Endothelial cell of umbilical vein (primary cell): Measurements from ENCODE around the gene CAMTA1. TPM values are rescaled to one million over a fixed set of nuclear protein-coding genes. Genes with fewer than 3 reads are reported as not detected.

Source experiments
- BruUV-seq: library from RNA; stranded (reverse); fragments of 400-500 nt; replicated peaks from 2 replicates; lab custom pipeline; 2021; lab: Mats Ljungman, UMichigan
- CTCF ChIA-PET: fragments of 300-600, 350-600 bp; sonication (Branson Sonifier 250); formaldehyde crosslinking; loops from one replicate; lab custom pipeline; 2021; ENCODE audit warnings: antibody characterized with exemption, inconsistent platforms; lab: Charles Lee
- POLR2A ChIA-PET: fragments of 300-600, 350-600 bp; sonication (Branson Sonifier 250); formaldehyde crosslinking; loops from one replicate; lab custom pipeline; 2021; ENCODE audit warnings: antibody characterized with exemption, inconsistent platforms; lab: Charles Lee
- DNase-seq: peaks from one replicate; pipeline ENCODE4 v3.0.0-alpha.2; 2011; ENCODE audit warnings: low read depth, low spot score
- FAIRE-seq: peaks from 2 replicates; lab custom pipeline; 2011; peaks lifted over from hg19 to GRCh38; lab: Jason Lieb, UNC
- H2AFZ ChIP-seq: 2 replicates; pipeline ENCODE4 v1.6.0; 2012; ENCODE audit warnings: low read depth, low read length, control low read depth, inconsistent platforms
- H3K27ac ChIP-seq: 2 replicates; pipeline ENCODE4 v1.5.1; 2011; ENCODE audit warnings: low read depth, mild to moderate bottlenecking, control low read depth, low read length, moderate library complexity; ENCODE audit not compliant: insufficient read depth
- H3K27me3 ChIP-seq, 2 experiments: 2 replicates each; pipeline versions ENCODE4 v1.6.0 to v1.6.1; 2011; ENCODE audit warnings: low read length in 2 of 2, mixed read lengths in 1 of 2; ENCODE audit not compliant: control insufficient read depth in 2 of 2, insufficient read depth in 2 of 2
- H3K36me3 ChIP-seq, 2 experiments: 2 replicates in 1 of 2; 3 replicates in 1 of 2; pipeline ENCODE4 v1.5.1; 2011; ENCODE audit warnings: low read length in 2 of 2, mild to moderate bottlenecking in 1 of 2, moderate library complexity in 1 of 2; ENCODE audit not compliant: control insufficient read depth in 2 of 2, insufficient read depth in 2 of 2; ENCODE audit errors: extremely low read depth in 1 of 2
- H3K4me1 ChIP-seq: 3 replicates; pipeline ENCODE4 v1.5.1; 2011; ENCODE audit warnings: mild to moderate bottlenecking, low read length; ENCODE audit not compliant: control insufficient read depth, insufficient read depth; ENCODE audit errors: extremely low read depth
- H3K4me2 ChIP-seq: 2 replicates; pipeline ENCODE4 v1.6.1; 2011; ENCODE audit warnings: low read length, control low read depth, mixed read lengths; ENCODE audit not compliant: insufficient read depth
- H3K4me3 ChIP-seq, 3 experiments: fragments of 200-600 bp in 1 of 3; sonication (generic), shearing (Covaris generic) in 1 of 3; replicated peaks in 1 of 3; 2 replicates each; pipeline ENCODE4 v1.5.1; 2011 to 2016; ENCODE audit warnings: control low read depth in 3 of 3, low read length in 3 of 3, mild to moderate bottlenecking in 2 of 3, inconsistent platforms in 1 of 3, low read depth in 1 of 3, moderate library complexity in 1 of 3; ENCODE audit not compliant: insufficient read depth in 1 of 3
- H3K79me2 ChIP-seq: 2 replicates; pipeline ENCODE4 v1.6.0; 2012; ENCODE audit warnings: low read length, inconsistent platforms; ENCODE audit not compliant: control insufficient read depth, insufficient read depth
- H3K9ac ChIP-seq: replicated peaks from 2 replicates; pipeline ENCODE3; 2011; ENCODE audit warnings: low read length, control low read depth; ENCODE audit not compliant: insufficient read depth; ENCODE audit errors: extremely low read depth
- H3K9me1 ChIP-seq: replicated peaks from 3 replicates; pipeline ENCODE4 v1.6.0; 2011; ENCODE audit warnings: mild to moderate bottlenecking, low read length; ENCODE audit not compliant: control insufficient read depth, insufficient read depth; ENCODE audit errors: extremely low read depth
- H3K9me3 ChIP-seq: replicated peaks from 2 replicates; pipeline ENCODE4 v1.5.1; 2012; ENCODE audit warnings: low read length, inconsistent platforms; ENCODE audit not compliant: control insufficient read depth, insufficient read depth
- H4K20me1 ChIP-seq: replicated peaks from 2 replicates; pipeline ENCODE3; 2011; ENCODE audit warnings: mild to moderate bottlenecking, low read length; ENCODE audit not compliant: control insufficient read depth, insufficient read depth; ENCODE audit errors: extremely low read depth
- FOS ChIP-seq: IDR thresholded peaks from 2 replicates; pipeline ENCODE4 v1.6.1; 2011; ENCODE audit warnings: mild to moderate bottlenecking, low read length, moderate library complexity, borderline replicate concordance; ENCODE audit not compliant: insufficient read depth
- POLR2AphosphoS5 ChIP-seq: IDR thresholded peaks from 2 replicates; pipeline ENCODE4 v1.6.1; 2012; ENCODE audit warnings: low read depth, mild to moderate bottlenecking, control low read depth, low read length, moderate library complexity; ENCODE audit not compliant: insufficient read depth
- dilution Hi-C: fragments of 300-500 bp; cut with MboI; formaldehyde crosslinking; loops from one replicate; pipeline ENCODE4 v1.15.0; 2019; ENCODE audit warnings: low sequenced_read_pairs; ENCODE audit not compliant: extremely low pct_ligation_motif_present
- intact Hi-C: fragments of 100-400 bp; cut with micrococcal nuclease; formaldehyde crosslinking; loops from one replicate; pipeline ENCODE4 v1.10.0; 2022
- polyA plus RNA-seq, 4 experiments: library from polyadenylated mRNA; depleted of rRNA in 3 of 4; stranded (reverse) in 3 of 4; unstranded in 1 of 4; fragments of >200 nt; gene quantifications; 2 replicates each; pipeline versions ENCODE4 v1.2.1 to v1.2.3, GENCODE V29; 2011 to 2012; ENCODE audit warnings: missing spikeins in 1 of 4
- total RNA-seq: library from RNA; stranded (reverse); gene quantifications from 2 replicates; pipeline ENCODE4 v1.2.3, GENCODE V29; 2021
- TF ChIP-seq, protein P1 (sequence below), 2 donors: IDR thresholded peaks; 1 replicate in 1 of 2; 2 replicates in 1 of 2; pipeline ENCODE4 v1.5.1; 2011; ENCODE audit warnings: low read length in 2 of 2, mild to moderate bottlenecking in 2 of 2, moderate library complexity in 2 of 2, control low read depth in 1 of 2, inconsistent platforms in 1 of 2, low read depth in 1 of 2; ENCODE audit not compliant: insufficient read depth in 1 of 2; ENCODE audit errors: extremely low read depth in 1 of 2
- TF ChIP-seq, protein P2 (sequence below): IDR thresholded peaks from 2 replicates; pipeline ENCODE4 v1.6.1; 2011; ENCODE audit not compliant: insufficient read depth, insufficient read length

Gene CAMTA1
- total and polyA plus RNA-seq, 2 donors (not counting 3 experiments of a cell fraction or from before 2014, with no cell fraction given), result 50.8 to 92.7 TPM

GRCh38 chr1:7070389-7071029 is 285.3 kb downstream of the CAMTA1 start:
- Histone ChIP-seq H3K4me2 (peak overlapping the region; percentile 57), H3K27me3 (no peaks in the 10 kb centered on the region), H2AFZ (peak overlapping the region; percentile 37), H4K20me1 (no peaks in the 10 kb centered on the region), H3K9me3 (no peaks in the 10 kb centered on the region), H3K4me1 (peaks cover 4% of the 10 kb centered on the region), H3K79me2 (no peaks in the 10 kb centered on the region), H3K9ac (no peak overlapping the region), H3K36me3 (no peaks in the 10 kb centered on the region), H3K9me1 (no peaks in the 10 kb centered on the region), H3K4me3 (peak overlapping the region in 2 of 3 experiments; percentile 16 to 20), H3K27ac (no peak overlapping the region)
- POLR2A ChIA-PET, result no interaction called here
- FAIRE-seq, result peak; percentile 77
- TF ChIP-seq, protein P1, sequence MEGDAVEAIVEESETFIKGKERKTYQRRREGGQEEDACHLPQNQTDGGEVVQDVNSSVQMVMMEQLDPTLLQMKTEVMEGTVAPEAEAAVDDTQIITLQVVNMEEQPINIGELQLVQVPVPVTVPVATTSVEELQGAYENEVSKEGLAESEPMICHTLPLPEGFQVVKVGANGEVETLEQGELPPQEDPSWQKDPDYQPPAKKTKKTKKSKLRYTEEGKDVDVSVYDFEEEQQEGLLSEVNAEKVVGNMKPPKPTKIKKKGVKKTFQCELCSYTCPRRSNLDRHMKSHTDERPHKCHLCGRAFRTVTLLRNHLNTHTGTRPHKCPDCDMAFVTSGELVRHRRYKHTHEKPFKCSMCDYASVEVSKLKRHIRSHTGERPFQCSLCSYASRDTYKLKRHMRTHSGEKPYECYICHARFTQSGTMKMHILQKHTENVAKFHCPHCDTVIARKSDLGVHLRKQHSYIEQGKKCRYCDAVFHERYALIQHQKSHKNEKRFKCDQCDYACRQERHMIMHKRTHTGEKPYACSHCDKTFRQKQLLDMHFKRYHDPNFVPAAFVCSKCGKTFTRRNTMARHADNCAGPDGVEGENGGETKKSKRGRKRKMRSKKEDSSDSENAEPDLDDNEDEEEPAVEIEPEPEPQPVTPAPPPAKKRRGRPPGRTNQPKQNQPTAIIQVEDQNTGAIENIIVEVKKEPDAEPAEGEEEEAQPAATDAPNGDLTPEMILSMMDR (IDR thresholded peaks at IDR 0.05; ENCODE audit: extremely low read depth in 1 of 2, insufficient read depth in 1 of 2, low read depth in 1 of 2, low read length in 2 of 2), result peak; percentile 73 to 95
- TF ChIP-seq POLR2AphosphoS5 (no peak), FOS (no peak)
- TF ChIP-seq, protein P2, sequence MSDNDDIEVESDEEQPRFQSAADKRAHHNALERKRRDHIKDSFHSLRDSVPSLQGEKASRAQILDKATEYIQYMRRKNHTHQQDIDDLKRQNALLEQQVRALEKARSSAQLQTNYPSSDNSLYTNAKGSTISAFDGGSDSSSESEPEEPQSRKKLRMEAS, result no peak
- no TSS peak for BruUV-seq
- intact Hi-C loops (loop anchor here (1.0 kb wide), 4 partner anchors 180 to 577 kb away; no protein-coding TSS in a partner anchor), dilution Hi-C loops (no loop called here)
- DNase-seq, result peak; percentile 69
- CTCF ChIA-PET, result interaction anchor here (0.6 to 4.2 kb wide), 71 partner anchors 8 to 627 kb away, joined by 3 to 126 read pairs (median 4); partner anchors contain the start of genes CAMTA1 and DNAJC11
